PFSK-1 (cell line): ENCODE results near the gene RDX.

Source experiments
- FOXP2 ChIP-seq: optimal IDR thresholded peaks from 2 replicates; pipeline ENCODE3; 2011; ENCODE audit warnings: borderline replicate concordance, control low read depth, inconsistent platforms; ENCODE audit not compliant: insufficient read depth; ENCODE audit errors: extremely low read length, extremely low read depth
- POLR2AphosphoS5 ChIP-seq: IDR thresholded peaks from 2 replicates; pipeline ENCODE4 v1.6.1; 2012; ENCODE audit warnings: low read depth, mild to moderate bottlenecking, control low read depth, low read length, moderate library complexity
- REST ChIP-seq, 2 experiments: IDR thresholded peaks; 2 replicates each; pipeline versions ENCODE4 v1.6.1 to v1.8.0; 2011 to 2012; ENCODE audit warnings: low read depth in 2 of 2, low read length in 2 of 2, control low read depth in 1 of 2, inconsistent platforms in 1 of 2, mild to moderate bottlenecking in 1 of 2, moderate library complexity in 1 of 2; ENCODE audit not compliant: insufficient read depth in 1 of 2
- SIN3A ChIP-seq: IDR thresholded peaks from 2 replicates; pipeline ENCODE4 v1.6.1; 2012; ENCODE audit warnings: mild to moderate bottlenecking, low read length, moderate library complexity, borderline replicate concordance; ENCODE audit not compliant: insufficient read depth
- TAF1 ChIP-seq: IDR thresholded peaks from 2 replicates; pipeline ENCODE4 v1.6.1; 2012; ENCODE audit warnings: low read length, control low read depth, borderline replicate concordance; ENCODE audit not compliant: insufficient read depth

RDX gene

GRCh38 chr11:110141812-110142211, 154.6 kb downstream of the RDX start:
- no peak for TF ChIP-seq REST (IDR thresholded peaks at IDR 0.05; ENCODE audit: insufficient read depth in 1 of 2, low read depth in 2 of 2, low read length in 2 of 2)
- no peak for TF ChIP-seq POLR2AphosphoS5
- no peak for TF ChIP-seq FOXP2
- TF ChIP-seq TAF1: no peak
- TF ChIP-seq SIN3A: no peak

GRCh38 chr11:110134110-110134509, 162.3 kb downstream of the RDX start:
- no peak for TF ChIP-seq SIN3A
- TF ChIP-seq POLR2AphosphoS5: no peak
- TF ChIP-seq REST (IDR thresholded peaks at IDR 0.05; ENCODE audit: insufficient read depth in 1 of 2, low read depth in 2 of 2, low read length in 2 of 2): no peak
- TF ChIP-seq FOXP2: no peak
- no peak for TF ChIP-seq TAF1

- TF ChIP-seq SIN3A (no peak), TAF1 (no peak), POLR2AphosphoS5 (no peak), REST (IDR thresholded peaks at IDR 0.05; ENCODE audit: insufficient read depth in 1 of 2, low read depth in 2 of 2, low read length in 2 of 2) (no peak), FOXP2 (no peak)
Observed at GRCh38 chr11:110133160-110133559, 163.3 kb downstream of the RDX start.

- no peak for TF ChIP-seq FOXP2
- no peak for TF ChIP-seq SIN3A
- TF ChIP-seq POLR2AphosphoS5: no peak
- no peak for TF ChIP-seq TAF1
Observed at GRCh38 chr11:110131386-110132123, 164.9 kb downstream of the RDX start.

- TF ChIP-seq FOXP2: no peak
Observed at GRCh38 chr11:110130642-110131238, 165.7 kb downstream of the RDX start.

GRCh38 chr11:110128161-110128560, 168.3 kb downstream of the RDX start:
- TF ChIP-seq REST (IDR thresholded peaks at IDR 0.05; ENCODE audit: insufficient read depth in 1 of 2, low read depth in 2 of 2, low read length in 2 of 2): no peak
- no peak for TF ChIP-seq TAF1
- no peak for TF ChIP-seq POLR2AphosphoS5
- TF ChIP-seq SIN3A: no peak
